GF-D8 (cell line): Measurements from ENCODE around the gene AGBL1.

Experiments
- DNase-seq: peaks from one replicate; lab custom pipeline; 2025; lab: John Stamatoyannopoulos, UW

The AGBL1 gene

GRCh38 chr15:86317384-86317740 lies 237.7 kb downstream of the AGBL1 start:
- no peak for DNase-seq

GRCh38 chr15:86322629-86323028 lies 243.0 kb downstream of the AGBL1 start:
- DNase-seq, result no peak

- DNase-seq, result no peak
These were observed 247.7 kb downstream of the AGBL1 start for GRCh38 chr15:86327230-86327865.

- DNase-seq, result no peak
These were observed 249.0 kb downstream of the AGBL1 start for GRCh38 chr15:86328658-86329057.

- no peak for DNase-seq
These were observed 249.8 kb downstream of the AGBL1 start for GRCh38 chr15:86329311-86330013.

- no peak for DNase-seq
These were observed 254.1 kb downstream of the AGBL1 start for GRCh38 chr15:86333819-86334218.

GRCh38 chr15:86336051-86336788 lies 256.5 kb downstream of the AGBL1 start:
- no peak for DNase-seq

GRCh38 chr15:86337071-86337470 lies 257.4 kb downstream of the AGBL1 start:
- DNase-seq, result no peak

- no peak for DNase-seq
These were observed 267.6 kb downstream of the AGBL1 start for GRCh38 chr15:86347245-86347644.

- no peak for DNase-seq
These were observed 269.9 kb downstream of the AGBL1 start for GRCh38 chr15:86349565-86349964.

GRCh38 chr15:86353213-86353612 lies 273.5 kb downstream of the AGBL1 start:
- DNase-seq, result no peak

GRCh38 chr15:86355361-86355760 lies 275.7 kb downstream of the AGBL1 start:
- DNase-seq, result no peak

GRCh38 chr15:86355801-86356200 lies 276.1 kb downstream of the AGBL1 start:
- DNase-seq, result no peak

- no peak for DNase-seq
These were observed 282.9 kb downstream of the AGBL1 start for GRCh38 chr15:86362555-86362954.

GRCh38 chr15:86373147-86373546 lies 293.5 kb downstream of the AGBL1 start:
- DNase-seq, result no peak

GRCh38 chr15:86375733-86376280 lies 296.1 kb downstream of the AGBL1 start:
- no peak for DNase-seq

GRCh38 chr15:86377914-86378313 lies 298.2 kb downstream of the AGBL1 start:
- no peak for DNase-seq

GRCh38 chr15:86382341-86382740 lies 302.7 kb downstream of the AGBL1 start:
- DNase-seq, result no peak

- no peak for DNase-seq
These were observed 303.9 kb downstream of the AGBL1 start for GRCh38 chr15:86383611-86384010.

- no peak for DNase-seq
These were observed 304.5 kb downstream of the AGBL1 start for GRCh38 chr15:86384186-86384585.

- DNase-seq, result no peak
These were observed 312.6 kb downstream of the AGBL1 start for GRCh38 chr15:86392296-86392695.

- no peak for DNase-seq
These were observed 313.2 kb downstream of the AGBL1 start for GRCh38 chr15:86392874-86393273.

- DNase-seq, result no peak
These were observed 315.2 kb downstream of the AGBL1 start for GRCh38 chr15:86394866-86395265.
